Measurements from ENCODE around the gene ARHGAP44.
"Not testable (repeated sequence)": the region's sequence is repeated elsewhere in the genome, so short reads cannot be mapped to it uniquely, and the experiment has no call there.

ARHGAP44 gene

DNA sequence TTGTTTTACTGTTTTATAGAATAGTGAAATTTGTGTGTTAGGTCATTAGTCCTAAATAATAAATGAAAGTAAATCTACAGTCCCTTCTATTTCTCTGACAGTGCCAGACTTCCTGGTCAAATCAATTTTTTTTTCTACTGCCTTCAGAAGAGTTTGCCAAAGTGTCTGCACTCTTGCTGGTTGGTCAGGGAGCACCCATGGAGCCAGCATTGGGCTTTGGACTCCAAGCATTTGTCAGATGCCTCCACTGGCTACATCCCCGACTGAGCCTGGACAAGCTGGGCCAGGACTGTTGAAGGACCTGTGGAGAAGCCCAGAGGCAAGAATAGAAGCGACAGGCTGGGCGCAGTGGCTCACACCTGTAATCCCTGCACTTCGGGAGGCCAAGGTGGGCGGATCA, 174.9 kb downstream of the ARHGAP44 start:
- no peak for DNase-seq (ENCODE audit: low read depth)

- no peak for DNase-seq (ENCODE audit: low read depth)
Measured at GRCh38 chr17:12964840-12965239, 175.5 kb downstream of the ARHGAP44 start.

DNA sequence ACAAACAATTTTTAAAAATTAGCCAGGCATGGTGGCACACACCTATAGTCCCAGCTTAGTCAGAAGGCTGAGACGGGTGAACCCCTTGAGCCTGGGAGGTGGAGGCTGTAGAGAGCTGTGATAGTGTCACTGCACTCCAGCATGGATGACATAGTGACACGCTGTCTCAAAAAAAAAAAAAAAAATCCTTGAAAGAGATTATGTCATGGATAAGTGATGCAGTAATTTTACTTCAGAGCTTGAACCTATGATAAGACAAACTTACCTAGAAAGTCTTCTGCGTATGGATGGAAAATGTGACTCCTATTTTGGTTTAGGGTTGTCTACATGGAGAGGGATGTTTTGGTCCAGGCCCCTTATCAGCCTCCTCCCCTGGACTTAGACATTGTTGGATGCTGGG, 176.7 kb downstream of the ARHGAP44 start:
- DNase-seq (ENCODE audit: low read depth), result no peak

GRCh38 chr17:12966413-12966812, 177.1 kb downstream of the ARHGAP44 start:
- DNase-seq (ENCODE audit: low read depth), result no peak

GRCh38 chr17:12967962-12968361, 178.7 kb downstream of the ARHGAP44 start:
- no peak for DNase-seq (ENCODE audit: low read depth)

GRCh38 chr17:12973496-12974004, 184.3 kb downstream of the ARHGAP44 start:
- DNase-seq (ENCODE audit: low read depth), result no peak

DNA sequence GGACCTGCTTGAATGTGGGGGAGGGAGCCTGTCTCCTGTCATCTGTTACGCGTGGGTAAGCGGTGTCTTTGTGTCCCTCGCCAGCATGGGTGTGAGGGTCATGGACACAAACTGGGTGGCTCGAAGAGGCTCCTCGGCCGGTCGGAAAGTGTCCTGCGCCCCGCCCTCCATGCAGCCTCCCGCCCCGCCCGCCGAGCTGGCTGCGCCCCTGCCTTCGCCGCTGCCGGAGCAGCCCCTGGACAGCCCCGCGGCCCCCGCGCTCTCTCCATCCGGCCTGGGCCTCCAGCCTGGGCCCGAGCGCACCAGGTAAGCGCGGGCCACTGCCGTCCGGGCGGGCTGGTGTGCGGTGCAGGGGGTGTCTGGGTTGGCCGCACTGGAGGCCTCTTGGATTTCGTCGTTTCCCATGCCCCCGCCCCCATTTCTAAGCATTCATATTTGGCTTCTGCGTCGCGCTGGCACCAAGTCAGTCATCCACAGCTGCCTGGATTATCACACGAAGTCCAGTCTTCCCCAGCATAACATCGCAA, 184.8 kb downstream of the ARHGAP44 start:
- no peak for DNase-seq (ENCODE audit: low read depth)

- no peak for DNase-seq (ENCODE audit: low read depth)
Measured at GRCh38 chr17:12977008-12977751, 187.9 kb downstream of the ARHGAP44 start.

DNA sequence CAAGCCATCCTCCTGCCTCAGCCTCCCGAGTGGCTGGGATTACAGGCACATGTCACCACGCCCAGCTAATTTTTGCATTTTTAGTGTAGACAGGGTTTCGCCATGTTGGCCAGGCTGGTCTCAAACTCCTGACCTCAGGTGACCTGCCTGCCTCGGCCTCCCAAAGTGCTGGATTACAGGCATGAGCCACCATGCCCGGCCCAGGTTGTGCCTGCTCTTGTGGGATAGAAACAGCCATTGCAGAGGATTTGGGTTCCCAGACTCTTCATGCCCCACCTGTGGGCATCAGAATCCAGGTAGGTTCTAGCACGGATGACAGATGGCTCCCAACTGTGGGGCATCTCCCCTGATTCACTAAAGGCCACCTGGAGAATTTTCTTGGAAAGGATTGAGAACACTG, 189.5 kb downstream of the ARHGAP44 start:
- not testable (repeated sequence) for DNase-seq (ENCODE audit: low read depth)

- no peak for DNase-seq (ENCODE audit: low read depth)
Measured at GRCh38 chr17:12979246-12979645, 189.9 kb downstream of the ARHGAP44 start.

GRCh38 chr17:12979826-12980500, 190.7 kb downstream of the ARHGAP44 start:
- DNase-seq (ENCODE audit: low read depth), result no peak

DNA sequence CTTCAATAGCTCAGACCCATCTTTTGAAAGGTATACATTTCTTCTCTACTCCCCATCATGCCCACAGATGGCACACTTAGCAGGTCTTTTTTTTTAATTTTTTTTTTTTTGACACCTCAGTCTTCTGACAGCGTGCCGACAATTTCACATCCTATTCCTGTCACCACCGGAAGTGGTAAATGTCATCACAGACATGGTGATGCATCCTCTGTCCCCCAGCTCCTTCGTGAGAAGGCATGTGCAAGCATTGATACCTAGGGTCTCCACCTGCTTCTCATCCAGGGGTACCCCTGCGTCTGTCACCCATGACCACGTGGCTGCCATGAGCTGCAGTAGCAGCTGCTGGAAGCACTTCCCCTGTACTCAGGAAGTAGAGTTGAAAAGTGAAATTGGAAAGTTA, 192.9 kb downstream of the ARHGAP44 start:
- DNase-seq (ENCODE audit: low read depth), result no peak

- no peak for DNase-seq (ENCODE audit: low read depth)
Measured at GRCh38 chr17:12983991-12984884, 194.9 kb downstream of the ARHGAP44 start.

GRCh38 chr17:12985431-12986293, 196.4 kb downstream of the ARHGAP44 start:
- DNase-seq (ENCODE audit: low read depth), result no peak

- DNase-seq (ENCODE audit: low read depth), result no peak
Measured at GRCh38 chr17:12987120-12987519, 197.8 kb downstream of the ARHGAP44 start.

- DNase-seq (ENCODE audit: low read depth), result no peak
Measured at GRCh38 chr17:12990041-12990808, 200.9 kb downstream of the ARHGAP44 start.

GRCh38 chr17:12990926-12991325, 201.6 kb downstream of the ARHGAP44 start:
- no peak for DNase-seq (ENCODE audit: low read depth)

- no peak for DNase-seq (ENCODE audit: low read depth)
Measured at GRCh38 chr17:12992676-12993075, 203.4 kb downstream of the ARHGAP44 start.

GRCh38 chr17:12993631-12994030, 204.3 kb downstream of the ARHGAP44 start:
- no peak for DNase-seq (ENCODE audit: low read depth)

GRCh38 chr17:12994341-12995074, 205.2 kb downstream of the ARHGAP44 start:
- no peak for DNase-seq (ENCODE audit: low read depth)

Measured in non-pigmented ciliary epithelial cell (primary cell).